K562 (cell line): Measurements from ENCODE around the gene ARMC2. TPM values are rescaled to one million over a fixed set of nuclear protein-coding genes. Genes with fewer than 3 reads are reported as not detected.

Source experiments
- ATAC-seq: fragments of 200-7000 bp; cut with Tn5 transposase; 3 replicates; pipeline ENCODE4 v1.9.1; 2020; ENCODE audit warnings: moderate library complexity
- BruUV-seq: library from RNA; stranded (reverse); fragments of 400-500 nt; replicated peaks from 2 replicates; lab custom pipeline; 2021; lab: Mats Ljungman, UMichigan
- CTCF ChIA-PET: fragments of 300-600 bp; formaldehyde crosslinking; extraction: SDS; loops from one replicate; lab custom pipeline; 2021; ENCODE audit warnings: low intra/inter-chr PET ratio; lab: Yijun Ruan, JAX
- POLR2A ChIA-PET: fragments of 300-600, 350-650 bp; sonication (Branson Sonifier 250); formaldehyde crosslinking; extraction: SDS; loops from one replicate; lab custom pipeline; 2021; ENCODE audit warnings: antibody characterized with exemption, inconsistent platforms; lab: Yijun Ruan, JAX
- DNase-seq, 4 experiments: peaks; one replicate each; pipeline versions ENCODE4 v3.0.0 to v3.0.0-alpha.2; 2011 to 2018; ENCODE audit warnings: low spot score in 3 of 4, mixed read lengths in 3 of 4; ENCODE audit errors: extremely low read depth in 1 of 4
- FAIRE-seq: peaks from 2 replicates; lab custom pipeline; 2011; peaks lifted over from hg19 to GRCh38; lab: Jason Lieb, UNC
- H2AFZ ChIP-seq: 2 replicates; pipeline ENCODE4 v1.6.0; 2011; ENCODE audit warnings: low read depth, low read length, control low read depth, inconsistent platforms
- H3K27ac ChIP-seq: fragments of 200-600 bp; 3 replicates; pipeline ENCODE4 v1.8.0; 2011; ENCODE audit warnings: low read depth, mild to moderate bottlenecking, control low read depth, inconsistent platforms, low read length, moderate library complexity, mixed read lengths; ENCODE audit errors: extremely low read depth
- H3K27me3 ChIP-seq, 2 experiments: fragments of 300-600 bp in 1 of 2; 2 replicates in 1 of 2; 3 replicates in 1 of 2; pipeline versions ENCODE4 v1.6.0 to v1.8.0; 2011; ENCODE audit warnings: inconsistent platforms in 2 of 2, low read length in 2 of 2, mild to moderate bottlenecking in 1 of 2, mixed read lengths in 1 of 2, moderate library complexity in 1 of 2; ENCODE audit not compliant: control insufficient read depth in 2 of 2, insufficient read depth in 2 of 2
- H3K36me3 ChIP-seq: fragments of 300-600 bp; 3 replicates; pipeline ENCODE4 v1.8.0; 2011; ENCODE audit warnings: mild to moderate bottlenecking, low read length, inconsistent platforms; ENCODE audit not compliant: control insufficient read depth, insufficient read depth
- H3K4me1 ChIP-seq, 2 experiments: fragments of 200-600 bp in 1 of 2; replicated peaks in 1 of 2; 2 replicates in 1 of 2; 3 replicates in 1 of 2; pipeline versions ENCODE4 v1.5.1 to v1.8.0; 2011; ENCODE audit warnings: inconsistent platforms in 2 of 2, low read length in 2 of 2, mild to moderate bottlenecking in 1 of 2, mixed read lengths in 1 of 2, moderate library complexity in 1 of 2; ENCODE audit not compliant: control insufficient read depth in 2 of 2, insufficient read depth in 2 of 2
- H3K4me2 ChIP-seq: 2 replicates; pipeline ENCODE4 v1.6.1; 2011; ENCODE audit warnings: low read length, control low read depth, inconsistent platforms, mixed read lengths; ENCODE audit not compliant: insufficient read depth
- H3K4me3 ChIP-seq: fragments of 200-600 bp; sonication (generic), shearing (Covaris generic); 2 replicates; pipeline ENCODE4 v1.5.1; 2016; ENCODE audit warnings: control low read depth, inconsistent platforms
- H3K79me2 ChIP-seq: fragments of 200-600 bp; 3 replicates; pipeline ENCODE4 v1.8.0; 2011; ENCODE audit warnings: low read length, inconsistent platforms; ENCODE audit not compliant: control insufficient read depth, insufficient read depth
- H3K9ac ChIP-seq, 2 experiments: 2 replicates each; pipeline versions ENCODE4 v1.6.0 to v1.6.1; 2011; ENCODE audit warnings: low read depth in 2 of 2, low read length in 2 of 2, control low read depth in 1 of 2, inconsistent platforms in 1 of 2, mild to moderate bottlenecking in 1 of 2, mixed read lengths in 1 of 2; ENCODE audit not compliant: insufficient read depth in 1 of 2
- H3K9me1 ChIP-seq: one replicate; pipeline ENCODE4 v1.6.0; 2011; ENCODE audit warnings: inconsistent platforms, mild to moderate bottlenecking, low read length, moderate library complexity; ENCODE audit not compliant: control insufficient read depth, insufficient read depth
- H3K9me3 ChIP-seq: replicated peaks from 2 replicates; pipeline ENCODE4 v1.5.1; 2011; ENCODE audit warnings: low read depth, low read length, inconsistent platforms; ENCODE audit not compliant: control insufficient read depth, insufficient read depth
- H4K20me1 ChIP-seq: replicated peaks from 2 replicates; pipeline ENCODE4 v1.6.1; 2011; ENCODE audit warnings: low read length, inconsistent platforms, mixed read lengths; ENCODE audit not compliant: control insufficient read depth, insufficient read depth
- BRCA1 ChIP-seq, 2 experiments: fragments of 450-650 bp in 1 of 2; sonication (generic) in 1 of 2; formaldehyde crosslinking in 1 of 2; IDR thresholded peaks; 2 replicates each; pipeline versions ENCODE4 v1.5.0 to v1.6.1; 2017 to 2020; ENCODE audit warnings: mild to moderate bottlenecking in 1 of 2, missing genetic modification reagents in 1 of 2
- C11orf30 ChIP-seq: fragments of 450-650 bp; IDR thresholded peaks from 2 replicates; pipeline ENCODE4 v1.6.1; 2016; ENCODE audit warnings: low read depth, mild to moderate bottlenecking
- CHD7 ChIP-seq: fragments of 200-600 bp; sonication (generic); IDR thresholded peaks from one replicate; pipeline ENCODE4 v1.6.1; 2012; ENCODE audit warnings: mild to moderate bottlenecking, low read depth, low read length, inconsistent platforms
- CTBP1 ChIP-seq: fragments of 450-650 bp; IDR thresholded peaks from 2 replicates; pipeline ENCODE4 v1.6.1; 2016; ENCODE audit warnings: borderline replicate concordance
- HMGXB4 ChIP-seq: sonication (generic); formaldehyde crosslinking; IDR thresholded peaks from 2 replicates; pipeline ENCODE4 v1.8.1; 2023; ENCODE audit warnings: mild to moderate bottlenecking, missing genetic modification reagents
- NRF1 ChIP-seq, 2 experiments: fragments of 450-650 bp; IDR thresholded peaks in 1 of 2; conservative IDR thresholded peaks in 1 of 2; 2 replicates each; pipeline ENCODE4 v1.6.1; 2014; ENCODE audit warnings: mild to moderate bottlenecking in 2 of 2
- ZNF24 ChIP-seq: fragments of 450-650 bp; IDR thresholded peaks from 2 replicates; pipeline ENCODE4 v1.6.1; 2016
- WGBS: fragments of 100-300 bp; shearing (Covaris generic); methylation state at CpG from one replicate; pipeline ENCODE4 v1.1.6; 2016; ENCODE audit warnings: low coverage, mixed read lengths; ENCODE audit not compliant: insufficient coverage; ENCODE audit errors: missing lambda C conversion rate; 5-methylcytosine and 5-hydroxymethylcytosine counted together
- in situ Hi-C: fragments of 300-500 bp; cut with MboI; formaldehyde crosslinking; loops from 4 replicates; pipeline ENCODE4 v1.15.0; 2018; ENCODE audit warnings: inconsistent platforms, mixed read lengths
- intact Hi-C: fragments of 100-400 bp; cut with micrococcal nuclease; formaldehyde crosslinking; loops from 2 replicates; pipeline ENCODE4 v1.14.2; 2022
- polyA plus RNA-seq, 8 experiments: library from polyadenylated mRNA; depleted of rRNA in 4 of 8; stranded (reverse) in 5 of 8; unstranded in 3 of 8; fragments of >200 nt; fragmentation: Nextera tagmentation in 2 of 8; fragmentation: Illumina TruSeq in 1 of 8; extraction: Ambion mirVana in 2 of 8; extraction: Trizol in 1 of 8; gene quantifications; 2 replicates each; pipeline versions ENCODE4 v1.2.1 to v1.2.3, GENCODE V29; 2011 to 2014; ENCODE audit warnings: inconsistent platforms in 1 of 8, missing spikeins in 1 of 8
- total RNA-seq, 7 experiments: library from RNA; depleted of rRNA in 6 of 7; stranded (reverse); fragments of >200 nt in 6 of 7; fragmentation: Illumina TruSeq in 2 of 7; extraction: Trizol in 2 of 7; gene quantifications; 2 replicates each; pipeline versions ENCODE4 v1.2.1 to v1.2.3, GENCODE V29; 2011 to 2021; ENCODE audit warnings: low replicate concordance in 1 of 7

ARMC2 gene
- total and polyA plus RNA-seq, 9 of the 15 experiments (the other 6 are each of a cell fraction or from before 2014, with no cell fraction given) = 0.14 to 3.0 (median 0.82) TPM

GRCh38 chr6:108835218-108835850 lies 12.9 kb upstream of the ARMC2 start:
- 16% methylated on average over 4 of the region's 4 CpGs for WGBS
- CTCF ChIA-PET = interaction anchor here (0.8 to 2.4 kb wide), 4 partner anchors 52 to 293 kb away, joined by 3 to 31 read pairs (median 6); no protein-coding TSS in a partner anchor
- DNase-seq (peak; percentile 76 to 83 (median 78)), ATAC-seq (peak; percentile 98), FAIRE-seq (peak; percentile 91)
- Histone ChIP-seq H3K9ac (no peak overlapping the region), H3K9me3 (no peaks in the 10 kb centered on the region), H3K4me2 (no peak overlapping the region), H3K4me3 (no peak overlapping the region), H3K27ac (no peak overlapping the region), H3K4me1 (peaks cover 0 to 9% of the 10 kb centered on the region in 2 experiments; a peak in 4 of 5 replicates), H3K27me3 (peaks cover 19 to 40% of the 10 kb centered on the region in 2 experiments; a peak in 4 of 5 replicates), H3K9me1 (no peaks in the 10 kb centered on the region), H3K79me2 (no peaks in the 10 kb centered on the region), H3K36me3 (no peaks in the 10 kb centered on the region), H4K20me1 (no peaks in the 10 kb centered on the region), H2AFZ (peak overlapping the region; percentile 40; the same call in 1 of the 2 replicates)
- in situ Hi-C loops = loop anchor here (5.0 kb wide), 1 partner anchor 293 kb away; no protein-coding TSS in a partner anchor
- POLR2A ChIA-PET = no interaction called here
- BruUV-seq = no TSS peak
- intact Hi-C loops = loop anchor here (1.0 to 10.0 kb wide), 6 partner anchors 53 to 721 kb away; no protein-coding TSS in a partner anchor
- 0 out of 2 replicates have a peak, but pooled peaks have one; percentile 22 for TF ChIP-seq CTBP1
- TF ChIP-seq CHD7 = no peak
- TF ChIP-seq NRF1 (conservative IDR thresholded peaks at IDR 0.05 in 1 of 2, IDR thresholded peaks at IDR 0.05 in 1 of 2) = no peak
- no peak for TF ChIP-seq BRCA1 (IDR thresholded peaks at IDR 0.05)
- TF ChIP-seq BRCA1 (CRISPR knock-in tag; IDR thresholded peaks at IDR 0.05) = 0 out of 2 replicates have a peak, but pooled peaks have one; percentile 33
- no peak for TF ChIP-seq HMGXB4 (CRISPR knock-in tag)
- no peak for TF ChIP-seq ZNF24
- peak; percentile 75 for TF ChIP-seq C11orf30
